GM18511 (cell line): ENCODE measurements around the gene TEAD1.

ENCODE experiments used
- ATAC-seq: cut with Tn5 transposase; IDR thresholded peaks from one replicate; pipeline ENCODE4 v1.9.1; 2021; ENCODE audit warnings: mild to moderate bottlenecking, moderate library complexity; ENCODE audit not compliant: unreplicated experiment

TEAD1 gene

GRCh38 chr11:12673924-12674570 lies at the start of gene TEAD1:
Gene TEAD1 (plus strand): TSS chr11:12674421.
- ATAC-seq = peak; percentile 90

GRCh38 chr11:12624595-12624994 lies 49.6 kb upstream of the TEAD1 start:
- no peak for ATAC-seq

GRCh38 chr11:12625438-12626071 lies 48.7 kb upstream of the TEAD1 start:
- ATAC-seq = no peak

- ATAC-seq = no peak
Measured at GRCh38 chr11:12626616-12627015, 47.6 kb upstream of the TEAD1 start.

- ATAC-seq = no peak
Measured at GRCh38 chr11:12628314-12628713, 45.9 kb upstream of the TEAD1 start.

GRCh38 chr11:12629601-12630313 lies 44.5 kb upstream of the TEAD1 start:
- ATAC-seq = no peak

GRCh38 chr11:12631651-12632050 lies 42.6 kb upstream of the TEAD1 start:
- ATAC-seq = no peak

- ATAC-seq = no peak
Measured at GRCh38 chr11:12634329-12634728, 39.9 kb upstream of the TEAD1 start.

GRCh38 chr11:12636871-12637410 lies 37.3 kb upstream of the TEAD1 start:
- no peak for ATAC-seq

GRCh38 chr11:12639388-12639787 lies 34.8 kb upstream of the TEAD1 start:
- no peak for ATAC-seq

- ATAC-seq = no peak
Measured at GRCh38 chr11:12640355-12640754, 33.9 kb upstream of the TEAD1 start.

GRCh38 chr11:12640926-12641849 lies 33.0 kb upstream of the TEAD1 start:
- no peak for ATAC-seq

- no peak for ATAC-seq
Measured at GRCh38 chr11:12642040-12642439, 32.2 kb upstream of the TEAD1 start.

- no peak for ATAC-seq
Measured at GRCh38 chr11:12642806-12643428, 31.3 kb upstream of the TEAD1 start.

GRCh38 chr11:12646478-12646877 lies 27.7 kb upstream of the TEAD1 start:
- no peak for ATAC-seq

GRCh38 chr11:12653729-12654128 lies 20.5 kb upstream of the TEAD1 start:
- no peak for ATAC-seq

- no peak for ATAC-seq
Measured at GRCh38 chr11:12655842-12656241, 18.4 kb upstream of the TEAD1 start.

- ATAC-seq = no peak
Measured at GRCh38 chr11:12657336-12657735, 16.9 kb upstream of the TEAD1 start.

GRCh38 chr11:12657981-12658380 lies 16.2 kb upstream of the TEAD1 start:
- no peak for ATAC-seq

GRCh38 chr11:12662101-12662689 lies 12.0 kb upstream of the TEAD1 start:
- ATAC-seq = no peak
